Epidermal melanocyte (primary cell): ENCODE results near the gene DUS2.
A peak's percentile ranks its signal among the peaks of the same experiment; 100 is the strongest.

ENCODE experiments used
- DNase-seq: peaks from one replicate; pipeline ENCODE4 v3.0.0; 2011; ENCODE audit warnings: low spot score; ENCODE audit not compliant: insufficient read length

The DUS2 gene

DNA sequence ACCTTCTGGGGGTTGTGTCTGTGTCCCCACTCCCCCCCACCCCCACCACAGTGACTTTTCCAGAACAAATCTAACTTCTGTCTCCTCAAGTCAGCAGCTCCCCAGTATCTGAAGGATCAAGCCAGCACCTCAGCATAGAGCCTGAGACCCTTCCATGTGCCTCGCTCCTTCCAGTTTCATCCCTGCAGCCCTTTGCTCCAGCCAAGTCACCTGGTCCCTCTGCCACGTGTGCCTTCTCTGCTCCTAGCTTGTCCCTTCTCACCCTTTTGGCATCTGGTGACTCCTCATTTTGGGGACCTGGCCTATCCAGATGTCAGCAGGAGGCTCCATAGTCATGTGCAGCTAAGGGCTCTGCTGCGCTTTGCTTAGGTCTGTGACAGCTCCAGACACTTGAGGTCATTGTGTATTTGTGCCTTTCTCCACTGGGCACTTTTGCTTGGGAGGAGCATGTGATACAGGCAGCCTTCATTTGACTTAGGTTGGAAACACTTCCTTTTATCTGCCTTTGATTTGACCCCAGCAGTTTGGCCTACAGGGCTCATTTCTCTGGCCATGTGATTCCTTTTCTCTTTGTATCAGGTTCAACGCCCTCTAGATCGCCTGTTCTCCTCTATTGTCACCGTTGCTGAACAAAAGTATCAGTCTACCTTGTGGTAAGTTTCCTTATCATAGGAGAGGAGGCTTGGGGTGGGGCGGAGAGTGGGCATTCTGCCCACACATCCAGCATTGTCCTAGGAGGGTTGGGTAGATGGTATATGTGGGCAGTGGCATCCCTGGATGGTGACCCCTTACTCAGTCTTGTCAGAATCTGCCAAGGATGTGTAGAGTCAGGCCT, 55.0 kb downstream of the DUS2 start:
- no peak for DNase-seq

DNA sequence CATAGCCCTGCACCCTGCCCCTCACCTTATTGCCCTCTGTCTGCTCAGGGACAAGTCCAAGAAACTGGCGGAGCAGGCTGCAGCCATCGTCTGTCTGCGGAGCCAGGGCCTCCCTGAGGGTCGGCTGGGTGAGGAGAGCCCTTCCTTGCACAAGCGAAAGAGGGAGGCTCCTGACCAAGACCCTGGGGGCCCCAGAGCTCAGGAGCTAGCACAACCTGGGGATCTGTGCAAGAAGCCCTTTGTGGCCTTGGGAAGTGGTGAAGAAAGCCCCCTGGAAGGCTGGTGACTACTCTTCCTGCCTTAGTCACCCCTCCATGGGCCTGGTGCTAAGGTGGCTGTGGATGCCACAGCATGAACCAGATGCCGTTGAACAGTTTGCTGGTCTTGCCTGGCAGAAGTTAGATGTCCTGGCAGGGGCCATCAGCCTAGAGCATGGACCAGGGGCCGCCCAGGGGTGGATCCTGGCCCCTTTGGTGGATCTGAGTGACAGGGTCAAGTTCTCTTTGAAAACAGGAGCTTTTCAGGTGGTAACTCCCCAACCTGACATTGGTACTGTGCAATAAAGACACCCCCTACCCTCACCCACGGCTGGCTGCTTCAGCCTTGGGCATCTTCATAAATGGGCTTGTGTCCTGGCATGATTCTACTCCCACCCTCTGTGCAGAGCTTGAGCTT, 55.8 kb downstream of the DUS2 start:
- DNase-seq, result no peak

GRCh38 chr16:68079376-68079625, 56.2 kb downstream of the DUS2 start:
- no peak for DNase-seq

GRCh38 chr16:68079626-68080344, 56.7 kb downstream of the DUS2 start:
- DNase-seq, result no peak

DNA sequence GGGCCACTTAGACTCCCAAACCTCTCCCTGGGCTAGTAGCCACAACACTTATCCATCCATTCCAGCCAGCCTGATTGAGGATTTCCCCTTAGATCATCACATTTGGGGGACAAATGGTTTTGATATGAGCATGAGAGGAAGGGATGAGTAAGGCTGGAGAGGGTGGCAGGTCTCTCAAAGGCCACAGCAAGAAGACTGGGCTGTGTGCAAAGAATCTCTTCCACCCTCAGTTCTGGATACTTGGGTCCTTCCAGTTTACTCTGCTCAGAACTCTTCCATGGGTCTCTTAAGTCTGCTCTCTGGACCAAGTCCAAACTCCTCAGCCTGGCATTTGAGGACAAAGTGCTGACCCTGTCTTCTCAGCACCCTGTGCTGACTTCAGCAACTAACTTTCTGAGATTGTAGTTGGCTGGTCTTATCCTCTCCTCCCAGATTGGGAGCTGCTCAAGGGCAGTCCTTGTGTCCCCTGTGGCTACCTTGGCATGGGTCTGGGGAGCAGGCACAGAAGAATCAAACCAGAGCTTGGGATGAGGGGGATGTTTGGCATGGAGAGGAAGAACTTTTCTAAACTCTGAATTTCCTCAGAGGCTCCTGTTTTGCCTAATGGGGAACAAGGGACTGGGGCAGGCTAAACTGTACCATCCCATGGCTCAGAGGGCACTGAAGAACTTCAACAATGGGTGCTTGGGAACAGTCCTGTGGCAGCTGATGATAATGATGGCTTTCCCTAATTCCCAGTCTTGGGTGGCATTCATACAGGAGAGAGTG, 59.0 kb downstream of the DUS2 start:
- no peak for DNase-seq

- DNase-seq, result no peak
Measured at GRCh38 chr16:68082629-68083238, 59.6 kb downstream of the DUS2 start.

DNA sequence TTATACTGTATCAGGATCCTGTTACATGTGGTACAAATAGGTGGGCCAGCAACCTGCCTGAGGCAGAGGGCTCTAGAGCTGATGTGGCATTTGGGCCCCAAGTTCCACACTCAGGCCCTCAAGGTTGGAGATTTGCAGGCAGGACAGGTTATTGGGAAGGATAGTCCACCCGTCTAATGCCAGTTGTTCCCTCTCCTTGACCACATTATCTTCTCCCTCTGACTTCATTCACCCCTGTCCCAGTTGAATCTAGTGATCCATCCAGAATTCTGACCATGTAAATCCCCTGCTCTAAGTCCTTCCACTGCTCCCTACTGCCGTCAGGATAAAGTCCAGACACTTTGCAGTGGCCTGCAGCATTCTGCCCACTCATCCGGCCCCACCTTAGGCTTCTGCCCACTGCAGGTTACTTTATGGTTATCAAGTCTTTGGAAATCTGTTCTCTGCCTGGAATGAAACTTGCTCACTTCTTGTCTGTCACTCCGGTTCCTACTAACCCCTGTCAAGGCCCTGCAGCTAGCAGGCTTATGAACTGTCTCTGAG, 60.2 kb downstream of the DUS2 start:
- DNase-seq, result no peak

DNA sequence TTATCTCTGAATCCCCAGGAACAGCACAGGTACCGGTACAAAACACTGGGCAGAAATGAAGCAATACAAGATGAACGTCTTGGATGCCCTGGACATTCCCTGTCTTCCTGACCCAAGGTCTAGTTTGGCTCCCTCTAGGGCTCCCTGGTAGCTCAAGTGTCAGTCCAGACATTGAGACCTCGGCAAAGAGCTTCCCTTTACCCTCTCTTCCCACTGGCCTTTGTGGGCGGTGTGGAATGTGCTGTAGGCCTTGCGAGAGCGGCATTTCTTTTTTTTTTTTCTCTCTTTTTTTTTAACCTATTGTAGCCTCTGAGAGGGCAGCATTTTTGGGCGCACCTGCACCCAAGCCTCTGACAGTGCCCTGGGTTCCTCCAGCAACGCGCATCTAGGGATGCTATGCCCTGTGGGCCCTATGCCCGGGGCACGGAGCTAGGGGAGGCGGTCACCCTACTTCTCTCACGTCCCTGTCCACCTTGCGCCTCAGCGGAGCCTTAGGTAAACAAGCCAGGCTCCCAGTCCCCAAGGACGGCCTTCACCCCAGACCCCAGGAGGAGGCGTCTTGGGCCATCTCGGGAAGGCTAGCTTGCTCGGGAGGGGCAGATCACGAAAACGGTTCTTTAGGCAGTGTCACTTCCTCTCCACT, 60.9 kb downstream of the DUS2 start:
- peak; percentile 43 for DNase-seq

- peak; percentile 81 for DNase-seq
Measured at GRCh38 chr16:68084504-68085258, 61.6 kb downstream of the DUS2 start.

- peak; percentile 95 for DNase-seq
Measured at GRCh38 chr16:68085259-68086071, 62.4 kb downstream of the DUS2 start, which contains the start of gene NFATC3. Gene NFATC3 (plus strand): TSS chr16:68085370. CDS start chr16:68085682, 312 bp downstream.

- DNase-seq, result no peak
Measured at GRCh38 chr16:68086336-68086841, 63.3 kb downstream of the DUS2 start.

GRCh38 chr16:68086860-68087268, 63.8 kb downstream of the DUS2 start:
- DNase-seq, result no peak

DNA sequence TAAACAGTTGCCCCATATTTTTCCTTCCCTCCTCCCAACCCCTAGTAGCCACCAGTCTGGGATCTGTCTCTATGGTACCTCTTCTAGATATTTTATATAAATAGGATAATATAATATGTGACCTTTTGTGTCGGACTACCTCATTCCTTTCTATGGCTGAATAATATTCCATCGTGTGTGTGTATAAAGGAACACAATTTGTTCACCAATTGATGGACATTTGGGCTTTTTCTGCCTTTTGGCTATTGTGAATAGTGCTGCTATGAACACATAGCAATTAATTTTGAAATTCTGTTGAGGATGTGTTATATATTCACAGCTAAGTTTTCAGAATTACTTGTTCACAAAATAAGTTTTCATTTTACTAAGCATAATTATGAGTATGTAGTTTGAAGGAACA, 64.6 kb downstream of the DUS2 start:
- DNase-seq, result no peak

DNA sequence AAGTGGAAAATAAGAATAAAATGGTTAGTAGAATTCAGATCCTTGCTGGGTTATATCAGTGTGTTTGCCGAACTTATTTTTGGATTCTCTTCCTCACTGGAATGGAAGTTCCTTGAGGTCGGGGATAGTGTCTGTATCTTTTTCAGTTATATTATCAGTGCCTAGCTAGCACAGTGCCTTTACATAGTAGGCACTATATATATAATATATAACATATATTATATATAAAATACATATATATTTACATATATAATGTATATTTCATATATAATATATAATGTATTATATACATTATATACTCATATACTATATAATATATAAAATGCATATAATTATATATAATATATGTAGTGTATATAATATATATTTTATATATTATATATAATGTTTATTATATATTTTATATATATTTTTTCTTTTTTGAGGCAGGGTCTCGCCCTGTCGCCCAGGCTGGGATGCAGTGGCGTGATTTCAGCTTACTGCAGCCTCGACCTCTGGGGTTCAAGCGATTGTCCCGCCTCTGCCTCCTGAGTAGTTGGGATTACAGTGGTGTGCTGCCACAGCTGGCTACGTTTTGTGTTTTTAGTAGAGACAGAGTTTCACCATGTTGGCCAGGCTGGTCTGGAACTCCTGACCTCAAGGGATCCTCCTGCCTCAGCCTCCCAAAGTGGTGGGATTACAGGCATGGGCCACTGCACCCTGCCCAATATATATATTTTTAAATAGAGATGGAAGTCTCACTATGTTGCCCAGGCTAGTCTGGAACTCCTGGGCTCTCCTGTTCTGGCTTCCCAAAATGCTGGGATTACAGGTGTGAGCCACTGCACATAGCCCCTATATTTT, 65.3 kb downstream of the DUS2 start:
- no peak for DNase-seq

DNA sequence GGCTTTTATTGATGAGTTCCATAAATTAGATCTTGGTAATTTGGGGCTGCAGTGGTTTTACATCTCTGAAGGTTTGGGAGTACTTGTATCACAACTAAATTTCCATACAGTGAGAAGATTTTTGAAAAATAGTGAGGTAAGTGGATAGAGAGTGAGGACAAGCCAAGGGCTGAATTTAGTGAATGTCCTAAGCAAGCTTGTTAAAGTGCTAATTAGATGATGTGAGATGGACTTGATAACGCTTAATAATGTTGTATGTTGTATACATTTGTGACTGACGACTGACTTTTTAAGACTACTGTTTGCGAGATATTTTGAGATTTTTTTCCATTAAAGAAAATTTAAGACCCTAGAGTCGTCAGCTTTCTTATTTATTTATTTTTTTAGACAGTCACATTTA, 66.0 kb downstream of the DUS2 start:
- no peak for DNase-seq

DNA sequence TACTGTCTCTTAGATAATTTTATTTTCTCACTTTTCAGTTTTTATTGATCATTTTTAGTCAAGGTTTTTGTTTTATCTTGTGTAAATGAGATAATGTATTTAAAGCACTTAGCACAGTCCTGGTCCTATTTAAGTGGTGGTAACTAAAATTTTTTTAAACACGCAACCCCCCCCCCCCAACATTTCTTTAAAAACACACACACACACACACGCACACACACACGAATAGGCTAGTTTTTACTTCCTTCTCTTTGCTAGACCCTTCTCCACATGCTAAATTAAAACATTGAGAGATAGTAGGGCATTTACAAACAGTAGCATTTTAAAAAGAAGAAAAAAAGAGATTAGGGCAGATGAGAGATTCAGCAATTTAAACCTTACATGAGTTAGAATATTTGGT, 67.0 kb downstream of the DUS2 start:
- DNase-seq, result no peak

GRCh38 chr16:68090533-68090932, 67.4 kb downstream of the DUS2 start:
- no peak for DNase-seq
